Measurements from ENCODE around the gene FBN1. TPM values are rescaled to one million over a fixed set of nuclear protein-coding genes. Genes with fewer than 3 reads are reported as not detected.

Gene FBN1
- total RNA-seq, 4 donors from 2014 or later = 13.0 to 28.0 (median 20.9) TPM

DNA sequence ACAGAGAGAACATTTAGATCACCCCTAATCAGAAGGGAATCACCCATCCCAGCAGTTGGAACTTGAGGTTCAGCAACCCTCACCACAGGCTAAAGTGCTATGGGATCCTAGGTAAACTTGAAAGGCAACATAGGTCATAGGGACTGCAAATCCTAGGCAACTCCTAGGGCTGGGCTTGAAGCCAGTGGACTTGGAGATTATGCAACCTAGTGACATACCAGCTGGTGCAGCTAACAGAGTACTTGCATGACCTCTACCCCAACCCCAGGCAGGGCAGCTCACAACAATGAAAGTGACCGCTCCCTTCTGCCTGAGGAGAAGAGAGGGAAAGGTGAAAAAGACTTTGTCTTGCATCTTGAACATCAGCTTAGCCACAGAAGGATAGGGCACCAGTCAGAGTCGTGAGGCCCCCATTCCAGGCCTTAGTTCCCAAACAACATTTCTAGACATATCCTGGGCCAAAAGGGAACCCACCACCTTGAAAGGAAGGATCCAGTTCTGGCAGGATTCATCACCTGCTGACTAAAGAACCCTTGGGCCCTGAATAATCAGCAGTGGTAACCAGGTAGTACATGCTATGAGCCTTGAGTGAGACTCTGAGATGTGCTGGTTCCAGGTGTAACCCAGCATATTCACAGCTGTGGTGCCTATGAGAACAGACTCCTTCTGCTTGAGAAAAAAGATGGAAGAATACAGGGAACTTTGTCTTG lies 37.6 kb upstream of the FBN1 start:
- H3K27ac ChIP-seq = no peak overlapping the region
- H3K36me3 ChIP-seq = no peaks in the 10 kb centered on the region
- DNase-seq (peak; percentile 12 to 69), ATAC-seq (peak; percentile 26 to 58)
- H3K4me3 ChIP-seq = no peak overlapping the region
- H3K9me3 ChIP-seq = no peaks in the 10 kb centered on the region
- H3K27me3 ChIP-seq = no peaks in the 10 kb centered on the region
- no peaks in the 10 kb centered on the region for H3K4me1 ChIP-seq
- intact Hi-C loops (cut with DNase I; ENCODE audit: low total_unique reads) = no loop called here
- TF ChIP-seq POLR2A (IDR thresholded peaks at IDR 0.05) = no peak
- TF ChIP-seq, protein P1, sequence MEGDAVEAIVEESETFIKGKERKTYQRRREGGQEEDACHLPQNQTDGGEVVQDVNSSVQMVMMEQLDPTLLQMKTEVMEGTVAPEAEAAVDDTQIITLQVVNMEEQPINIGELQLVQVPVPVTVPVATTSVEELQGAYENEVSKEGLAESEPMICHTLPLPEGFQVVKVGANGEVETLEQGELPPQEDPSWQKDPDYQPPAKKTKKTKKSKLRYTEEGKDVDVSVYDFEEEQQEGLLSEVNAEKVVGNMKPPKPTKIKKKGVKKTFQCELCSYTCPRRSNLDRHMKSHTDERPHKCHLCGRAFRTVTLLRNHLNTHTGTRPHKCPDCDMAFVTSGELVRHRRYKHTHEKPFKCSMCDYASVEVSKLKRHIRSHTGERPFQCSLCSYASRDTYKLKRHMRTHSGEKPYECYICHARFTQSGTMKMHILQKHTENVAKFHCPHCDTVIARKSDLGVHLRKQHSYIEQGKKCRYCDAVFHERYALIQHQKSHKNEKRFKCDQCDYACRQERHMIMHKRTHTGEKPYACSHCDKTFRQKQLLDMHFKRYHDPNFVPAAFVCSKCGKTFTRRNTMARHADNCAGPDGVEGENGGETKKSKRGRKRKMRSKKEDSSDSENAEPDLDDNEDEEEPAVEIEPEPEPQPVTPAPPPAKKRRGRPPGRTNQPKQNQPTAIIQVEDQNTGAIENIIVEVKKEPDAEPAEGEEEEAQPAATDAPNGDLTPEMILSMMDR (IDR thresholded peaks at IDR 0.05 in 4 of 5, conservative IDR thresholded peaks at IDR 0.05 in 1 of 5) = no peak
- in situ Hi-C loops (cut with MboI; ENCODE audit: low sequenced_read_pairs in 4 of 4) = no loop called here

DNA sequence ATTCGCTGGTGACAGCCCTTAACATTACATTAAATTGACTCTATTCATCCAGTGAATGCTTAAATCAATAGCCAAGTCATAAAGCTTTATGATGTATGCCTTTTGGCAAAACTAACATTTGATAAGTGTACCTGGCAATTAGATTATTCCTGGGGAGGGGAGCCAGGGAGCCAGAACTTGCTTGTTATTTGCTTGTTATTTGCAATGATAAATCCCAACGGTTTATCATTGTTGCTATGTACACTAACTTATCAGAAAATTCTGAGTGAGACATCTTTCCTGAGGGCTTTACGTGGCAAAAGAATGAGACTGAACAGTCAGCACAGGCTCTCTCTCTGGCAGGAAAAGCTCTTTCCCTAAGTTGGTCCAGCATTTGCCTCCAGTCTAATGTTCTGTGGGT lies 35.8 kb upstream of the FBN1 start:
- Histone ChIP-seq H3K9me3 (no peaks in the 10 kb centered on the region), H3K27me3 (no peaks in the 10 kb centered on the region), H3K36me3 (no peaks in the 10 kb centered on the region), H3K4me1 (no peaks in the 10 kb centered on the region), H3K4me3 (no peak overlapping the region), H3K27ac (no peak overlapping the region)
- no peak for ATAC-seq
- intact Hi-C loops (cut with DNase I; ENCODE audit: low total_unique reads) = no loop called here
- in situ Hi-C loops (cut with MboI; ENCODE audit: low sequenced_read_pairs in 4 of 4) = no loop called here
- DNase-seq = no peak
- TF ChIP-seq POLR2A (IDR thresholded peaks at IDR 0.05) = no peak

DNA sequence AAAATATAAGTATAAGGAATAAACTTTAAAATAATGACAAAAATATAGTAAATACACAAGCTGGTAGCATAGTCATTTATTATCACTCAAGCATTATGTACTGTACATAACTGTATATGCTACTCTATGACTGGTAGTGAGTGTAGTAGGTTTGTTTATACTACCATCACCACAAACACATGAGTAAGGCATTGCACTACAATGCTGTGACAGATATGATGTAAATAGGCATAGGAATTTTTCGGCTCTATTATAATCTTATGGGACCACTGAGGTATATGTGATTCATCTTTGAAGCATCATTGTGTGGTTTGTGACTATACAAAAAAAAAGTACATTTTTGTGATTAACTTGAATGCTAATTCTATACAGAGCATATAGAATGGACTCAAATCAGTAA lies 35.3 kb upstream of the FBN1 start:
- TF ChIP-seq POLR2A (IDR thresholded peaks at IDR 0.05) = no peak
- TF ChIP-seq, protein P1 (IDR thresholded peaks at IDR 0.05 in 4 of 5, conservative IDR thresholded peaks at IDR 0.05 in 1 of 5) = no peak
- no peaks in the 10 kb centered on the region for H3K36me3 ChIP-seq
- no peaks in the 10 kb centered on the region for H3K4me1 ChIP-seq
- intact Hi-C loops (cut with DNase I; ENCODE audit: low total_unique reads) = no loop called here
- no peak overlapping the region for H3K27ac ChIP-seq
- H3K9me3 ChIP-seq = no peaks in the 10 kb centered on the region
- in situ Hi-C loops (cut with MboI; ENCODE audit: low sequenced_read_pairs in 4 of 4) = no loop called here
- DNase-seq (no peak), ATAC-seq (no peak)
- no peaks in the 10 kb centered on the region for H3K27me3 ChIP-seq
- H3K4me3 ChIP-seq = no peak overlapping the region

DNA sequence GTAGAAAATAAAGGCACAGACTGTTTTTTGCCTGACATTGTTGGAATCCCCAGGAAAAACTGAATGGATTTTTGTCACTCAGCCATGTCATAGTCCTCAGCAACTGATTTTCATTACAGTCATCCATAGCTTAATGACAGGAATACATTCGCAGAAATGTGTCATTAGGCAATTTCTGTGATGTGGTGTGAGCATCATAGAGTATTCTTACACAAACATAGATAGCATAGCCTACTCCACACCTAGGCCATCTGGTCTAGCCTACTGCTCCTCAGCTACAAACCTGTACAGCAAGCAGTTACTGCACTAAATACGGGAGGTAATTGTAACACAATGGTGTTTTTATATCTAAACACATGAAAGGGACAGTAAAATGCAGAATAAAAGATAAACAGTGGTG lies 34.4 kb upstream of the FBN1 start:
- TF ChIP-seq, protein P1 (IDR thresholded peaks at IDR 0.05 in 4 of 5, conservative IDR thresholded peaks at IDR 0.05 in 1 of 5) = no peak
- no peak for TF ChIP-seq POLR2A (IDR thresholded peaks at IDR 0.05)
- no peak overlapping the region for H3K27ac ChIP-seq
- no peak overlapping the region for H3K4me3 ChIP-seq
- in situ Hi-C loops (cut with MboI; ENCODE audit: low sequenced_read_pairs in 4 of 4) = no loop called here
- no peaks in the 10 kb centered on the region for H3K9me3 ChIP-seq
- DNase-seq (no peak), ATAC-seq (no peak)
- no peaks in the 10 kb centered on the region for H3K27me3 ChIP-seq
- H3K36me3 ChIP-seq = no peaks in the 10 kb centered on the region
- intact Hi-C loops (cut with DNase I; ENCODE audit: low total_unique reads) = no loop called here
- no peaks in the 10 kb centered on the region for H3K4me1 ChIP-seq

DNA sequence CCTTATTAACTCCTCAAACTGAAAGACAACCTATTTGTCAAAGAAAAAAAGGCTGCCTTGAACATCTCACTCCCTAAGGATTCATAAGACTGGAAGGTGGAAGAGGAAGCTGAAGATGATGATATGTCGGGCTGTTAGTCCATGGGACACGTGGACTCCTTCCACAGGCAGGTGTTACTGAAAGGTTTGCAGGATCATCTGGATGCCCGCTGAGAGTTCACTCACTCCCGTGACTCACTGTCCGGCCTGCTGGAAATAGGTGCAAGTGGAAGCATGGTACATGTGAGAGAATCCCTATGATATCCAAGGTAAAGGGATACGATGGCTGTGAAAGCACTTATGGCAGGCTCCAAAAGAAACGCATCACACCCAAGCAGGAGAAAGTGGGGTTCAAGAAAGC lies 33.3 kb upstream of the FBN1 start:
- TF ChIP-seq, protein P1 (IDR thresholded peaks at IDR 0.05 in 4 of 5, conservative IDR thresholded peaks at IDR 0.05 in 1 of 5) = no peak
- no peak for TF ChIP-seq POLR2A (IDR thresholded peaks at IDR 0.05)
- Histone ChIP-seq H3K9me3 (no peaks in the 10 kb centered on the region), H3K27me3 (no peaks in the 10 kb centered on the region), H3K4me3 (no peak overlapping the region), H3K36me3 (no peaks in the 10 kb centered on the region), H3K4me1 (no peaks in the 10 kb centered on the region), H3K27ac (no peak overlapping the region)
- intact Hi-C loops (cut with DNase I; ENCODE audit: low total_unique reads) = no loop called here
- in situ Hi-C loops (cut with MboI; ENCODE audit: low sequenced_read_pairs in 4 of 4) = no loop called here
- DNase-seq (no peak), ATAC-seq (no peak)

All from gastrocnemius medialis (tissue), 4 donors.